Fibroblast of lung (primary cell): ENCODE data around the gene PRR22. TPM values are rescaled to one million over a fixed set of nuclear protein-coding genes. Genes with fewer than 3 reads are reported as not detected.

Experiments used
- DNase-seq, 2 donors: peaks; one replicate each; pipeline versions ENCODE4 v3.0.0 to v3.0.0-alpha.2; 2010; ENCODE audit warnings: low read depth in 2 of 2
- H2AFZ ChIP-seq: 2 replicates; pipeline ENCODE4 v1.5.1; 2012; ENCODE audit warnings: low read length, control low read depth, inconsistent platforms
- H3K27ac ChIP-seq: 2 replicates; pipeline ENCODE4 v1.5.1; 2011; ENCODE audit warnings: low read length, control low read depth; ENCODE audit not compliant: insufficient read depth
- H3K27me3 ChIP-seq: 2 replicates; pipeline ENCODE4 v1.5.1; 2011; ENCODE audit warnings: mild to moderate bottlenecking, low read length; ENCODE audit not compliant: control insufficient read depth, insufficient read depth
- H3K36me3 ChIP-seq: 2 replicates; pipeline ENCODE4 v1.5.1; 2011; ENCODE audit warnings: low read length; ENCODE audit not compliant: control insufficient read depth, insufficient read depth
- H3K4me1 ChIP-seq: 2 replicates; pipeline ENCODE4 v1.5.1; 2011; ENCODE audit warnings: low read length; ENCODE audit not compliant: control insufficient read depth, insufficient read depth; ENCODE audit errors: extremely low read depth
- H3K4me2 ChIP-seq: 2 replicates; pipeline ENCODE4 v1.5.1; 2011; ENCODE audit warnings: low read length, control low read depth; ENCODE audit not compliant: insufficient read depth; ENCODE audit errors: extremely low read depth
- H3K4me3 ChIP-seq, 4 experiments: fragments of 200-600 bp in 1 of 4; sonication (generic) in 1 of 4; replicated peaks in 1 of 4; 2 replicates each; pipeline ENCODE4 v1.5.1; 2011 to 2016; ENCODE audit warnings: low read length in 4 of 4, low read depth in 3 of 4, mild to moderate bottlenecking in 3 of 4, control low read depth in 2 of 4, inconsistent platforms in 1 of 4, mixed read lengths in 1 of 4; ENCODE audit not compliant: insufficient read depth in 1 of 4; ENCODE audit errors: control extremely low read depth in 1 of 4
- H3K79me2 ChIP-seq: 2 replicates; pipeline ENCODE4 v1.5.1; 2012; ENCODE audit warnings: mild to moderate bottlenecking, low read length, inconsistent platforms; ENCODE audit not compliant: control insufficient read depth, insufficient read depth
- H3K9ac ChIP-seq: 2 replicates; pipeline ENCODE4 v1.5.1; 2011; ENCODE audit warnings: mild to moderate bottlenecking, low read length, control low read depth; ENCODE audit not compliant: insufficient read depth
- H3K9me3 ChIP-seq: 2 replicates; pipeline ENCODE4 v1.5.1; 2012; ENCODE audit warnings: low read depth, low read length; ENCODE audit not compliant: control insufficient read depth, insufficient read depth
- H4K20me1 ChIP-seq: 2 replicates; pipeline ENCODE4 v1.5.1; 2011; ENCODE audit warnings: low read length; ENCODE audit not compliant: control insufficient read depth, insufficient read depth; ENCODE audit errors: extremely low read depth
- EZH2 ChIP-seq: IDR thresholded peaks from 2 replicates; pipeline ENCODE4 v1.5.1; 2012; ENCODE audit warnings: low read length, control low read depth, mild to moderate bottlenecking; ENCODE audit errors: missing control alignments
- polyA plus RNA-seq, 2 donors: library from polyadenylated mRNA; depleted of rRNA in 1 of 2; stranded (reverse) in 1 of 2; unstranded in 1 of 2; fragments of >200 nt; gene quantifications; 2 replicates each; pipeline ENCODE4 v1.2.1, GENCODE V29; 2011 to 2012; ENCODE audit warnings: missing spikeins in 1 of 2
- total RNA-seq: library from RNA; depleted of rRNA; stranded (reverse); fragments of >200 nt; gene quantifications from 2 replicates; pipeline ENCODE4 v1.2.1, GENCODE V29; 2014
- TF ChIP-seq, protein P1 (sequence below), 2 donors: IDR thresholded peaks in 1 of 2; conservative IDR thresholded peaks in 1 of 2; 1 replicate in 1 of 2; 2 replicates in 1 of 2; pipeline ENCODE4 v1.5.1; 2011 to 2012; ENCODE audit warnings: low read length in 2 of 2, control low read depth in 1 of 2, inconsistent platforms in 1 of 2, low read depth in 1 of 2, mild to moderate bottlenecking in 1 of 2

The PRR22 gene
- total and polyA plus RNA-seq, 2 donors (not counting 1 experiment from before 2014, with no cell fraction given): 0.15 to 0.17 TPM

DNA sequence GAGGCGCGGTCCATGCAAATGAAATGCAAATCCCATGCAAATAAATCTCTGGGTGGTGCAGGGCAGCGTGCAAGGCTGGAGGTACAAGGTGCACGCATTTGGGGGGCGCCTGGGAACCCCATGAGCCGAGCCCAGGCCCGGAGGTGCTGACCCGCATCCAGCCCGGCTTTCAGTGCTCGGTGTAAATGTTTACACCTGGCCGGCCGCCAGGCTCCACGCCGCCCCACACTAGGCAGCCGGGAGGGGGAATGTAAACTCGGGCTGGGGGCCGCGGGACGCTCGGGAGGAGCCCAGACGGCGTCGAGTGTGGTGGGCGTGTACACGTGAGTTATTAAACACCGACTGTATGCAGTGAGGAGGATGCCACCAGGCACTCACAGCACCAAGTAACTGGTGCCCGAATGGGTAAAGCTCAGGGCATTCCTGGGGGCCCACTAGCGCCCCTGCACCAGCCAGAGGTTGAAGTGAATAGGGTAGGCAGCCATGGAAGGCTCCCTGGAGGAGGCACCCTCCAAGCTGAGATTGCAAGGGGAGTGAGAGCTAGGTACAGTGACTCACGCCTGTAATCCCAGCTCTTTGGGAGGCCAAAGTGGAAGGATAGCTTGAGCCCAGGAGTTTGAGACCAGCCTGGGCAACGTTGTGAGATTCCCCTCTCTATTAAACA, 37.8 kb upstream of the PRR22 start:
- H3K79me2 ChIP-seq: no peaks in the 10 kb centered on the region
- H2AFZ ChIP-seq: no peak overlapping the region
- no peaks in the 10 kb centered on the region for H3K9me3 ChIP-seq
- TF ChIP-seq, protein P1, sequence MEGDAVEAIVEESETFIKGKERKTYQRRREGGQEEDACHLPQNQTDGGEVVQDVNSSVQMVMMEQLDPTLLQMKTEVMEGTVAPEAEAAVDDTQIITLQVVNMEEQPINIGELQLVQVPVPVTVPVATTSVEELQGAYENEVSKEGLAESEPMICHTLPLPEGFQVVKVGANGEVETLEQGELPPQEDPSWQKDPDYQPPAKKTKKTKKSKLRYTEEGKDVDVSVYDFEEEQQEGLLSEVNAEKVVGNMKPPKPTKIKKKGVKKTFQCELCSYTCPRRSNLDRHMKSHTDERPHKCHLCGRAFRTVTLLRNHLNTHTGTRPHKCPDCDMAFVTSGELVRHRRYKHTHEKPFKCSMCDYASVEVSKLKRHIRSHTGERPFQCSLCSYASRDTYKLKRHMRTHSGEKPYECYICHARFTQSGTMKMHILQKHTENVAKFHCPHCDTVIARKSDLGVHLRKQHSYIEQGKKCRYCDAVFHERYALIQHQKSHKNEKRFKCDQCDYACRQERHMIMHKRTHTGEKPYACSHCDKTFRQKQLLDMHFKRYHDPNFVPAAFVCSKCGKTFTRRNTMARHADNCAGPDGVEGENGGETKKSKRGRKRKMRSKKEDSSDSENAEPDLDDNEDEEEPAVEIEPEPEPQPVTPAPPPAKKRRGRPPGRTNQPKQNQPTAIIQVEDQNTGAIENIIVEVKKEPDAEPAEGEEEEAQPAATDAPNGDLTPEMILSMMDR (conservative IDR thresholded peaks at IDR 0.05 in 1 of 2, IDR thresholded peaks at IDR 0.05 in 1 of 2; ENCODE audit: low read depth in 1 of 2, low read length in 2 of 2): no peak
- no peak for TF ChIP-seq EZH2
- H3K27me3 ChIP-seq: peaks cover 3% of the 10 kb centered on the region
- H3K27ac ChIP-seq: no peak overlapping the region
- no peak overlapping the region for H3K9ac ChIP-seq
- no peak overlapping the region for H3K4me2 ChIP-seq
- no peaks in the 10 kb centered on the region for H3K36me3 ChIP-seq
- no peak overlapping the region for H3K4me3 ChIP-seq
- DNase-seq: no peak
- H3K4me1 ChIP-seq: no peaks in the 10 kb centered on the region
- no peaks in the 10 kb centered on the region for H4K20me1 ChIP-seq

DNA sequence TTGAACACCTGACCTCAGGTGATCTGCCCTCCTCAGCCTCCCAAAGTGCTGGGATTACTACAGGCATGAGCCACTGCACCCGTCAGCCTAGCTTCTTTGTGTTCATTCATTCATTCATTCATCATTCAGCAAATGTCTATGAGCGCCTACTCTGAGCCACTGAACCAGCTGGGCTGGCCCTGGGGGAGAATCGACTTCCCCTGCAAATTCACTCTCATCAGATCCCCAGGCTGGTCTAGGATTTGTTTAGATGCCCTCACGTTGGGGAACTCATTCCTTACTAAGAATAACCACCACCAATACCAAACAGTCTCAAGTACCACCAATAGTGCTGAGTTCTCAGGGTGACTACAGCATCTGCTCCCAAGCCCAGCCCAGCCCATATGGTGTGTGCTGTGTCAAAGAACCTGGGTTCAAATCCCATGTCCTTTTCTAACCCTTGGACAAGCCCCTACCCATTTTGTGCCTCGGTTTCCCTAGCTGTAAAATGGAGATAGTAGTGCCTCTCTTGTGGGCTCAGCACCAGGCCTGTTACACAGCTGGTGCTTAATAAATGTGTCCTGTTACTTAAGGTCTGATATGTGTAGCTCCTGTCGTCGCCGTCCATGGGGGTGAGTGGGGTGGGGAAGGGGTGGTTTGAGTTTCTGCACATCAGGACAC, 37.1 kb upstream of the PRR22 start:
- Histone ChIP-seq H3K27ac (no peak overlapping the region), H3K79me2 (no peaks in the 10 kb centered on the region), H3K36me3 (no peaks in the 10 kb centered on the region), H3K9ac (no peak overlapping the region), H3K27me3 (peaks cover 3% of the 10 kb centered on the region), H3K4me2 (no peak overlapping the region), H3K4me3 (no peak overlapping the region), H4K20me1 (no peaks in the 10 kb centered on the region), H3K4me1 (no peaks in the 10 kb centered on the region), H3K9me3 (no peaks in the 10 kb centered on the region), H2AFZ (no peak overlapping the region)
- TF ChIP-seq, protein P1 (conservative IDR thresholded peaks at IDR 0.05 in 1 of 2, IDR thresholded peaks at IDR 0.05 in 1 of 2; ENCODE audit: low read depth in 1 of 2, low read length in 2 of 2): no peak
- no peak for TF ChIP-seq EZH2
- no peak for DNase-seq

DNA sequence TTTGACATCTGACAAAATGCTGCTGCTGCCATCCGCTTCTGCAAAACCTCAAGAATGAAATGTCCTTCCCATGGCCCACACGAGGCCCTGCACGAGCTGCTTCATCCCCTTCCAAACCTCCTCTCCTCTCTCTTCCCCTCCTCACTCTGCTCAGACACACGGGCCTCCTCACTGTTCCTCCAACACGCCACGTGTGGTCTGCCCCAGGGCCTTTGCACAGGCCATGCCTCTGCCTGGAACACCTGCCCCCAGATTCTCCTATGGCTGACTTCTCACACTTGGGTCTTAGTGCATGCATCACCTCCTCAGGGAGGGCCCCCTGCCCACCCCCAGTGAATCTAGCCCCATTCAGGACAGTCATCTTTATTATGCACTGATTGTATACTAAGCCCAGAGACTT, 36.2 kb upstream of the PRR22 start:
- no peaks in the 10 kb centered on the region for H3K36me3 ChIP-seq
- no peaks in the 10 kb centered on the region for H3K79me2 ChIP-seq
- H3K4me3 ChIP-seq: no peak overlapping the region
- DNase-seq: no peak
- H3K4me1 ChIP-seq: no peaks in the 10 kb centered on the region
- H3K9ac ChIP-seq: no peak overlapping the region
- H4K20me1 ChIP-seq: no peaks in the 10 kb centered on the region
- no peak overlapping the region for H2AFZ ChIP-seq
- peaks cover 3% of the 10 kb centered on the region for H3K27me3 ChIP-seq
- H3K9me3 ChIP-seq: no peaks in the 10 kb centered on the region
- no peak for TF ChIP-seq EZH2
- TF ChIP-seq, protein P1 (conservative IDR thresholded peaks at IDR 0.05 in 1 of 2, IDR thresholded peaks at IDR 0.05 in 1 of 2; ENCODE audit: low read depth in 1 of 2, low read length in 2 of 2): no peak
- H3K27ac ChIP-seq: no peak overlapping the region
- H3K4me2 ChIP-seq: no peak overlapping the region
